HepG2 (cell line): ENCODE data around the gene SDR42E2. TPM values are rescaled to one million over a fixed set of nuclear protein-coding genes. Genes with fewer than 3 reads are reported as not detected.

Experiments
- ELF1 ChIP-seq: sonication (generic); formaldehyde crosslinking; IDR thresholded peaks from 2 replicates; pipeline ENCODE4 v1.4.0; 2020; ENCODE audit warnings: missing genetic modification reagents
- HMGA1 ChIP-seq: sonication (generic); formaldehyde crosslinking; conservative IDR thresholded peaks from 2 replicates; pipeline ENCODE4 v1.4.0; 2020; ENCODE audit warnings: missing genetic modification reagents
- HNF1A ChIP-seq, 2 experiments: sonication (generic) in 1 of 2; formaldehyde crosslinking in 1 of 2; IDR thresholded peaks; 2 replicates each; pipeline versions ENCODE4 v1.4.0 to v1.6.1; 2016 to 2020; ENCODE audit warnings: borderline replicate concordance in 1 of 2, low read depth in 1 of 2, mild to moderate bottlenecking in 1 of 2, missing genetic modification reagents in 1 of 2
- HNF1B ChIP-seq: sonication (generic); formaldehyde crosslinking; IDR thresholded peaks from 2 replicates; pipeline ENCODE4 v1.5.1; 2020; ENCODE audit warnings: mild to moderate bottlenecking, moderate library complexity, missing genetic modification reagents
- JUNB ChIP-seq: sonication (generic); formaldehyde crosslinking; IDR thresholded peaks from 2 replicates; pipeline ENCODE4 v1.8.0; 2022; ENCODE audit warnings: missing genetic modification reagents, mild to moderate bottlenecking, borderline replicate concordance
- LCORL ChIP-seq, 2 experiments: fragments of 450-650 bp in 1 of 2; sonication (generic) in 1 of 2; formaldehyde crosslinking in 1 of 2; IDR thresholded peaks; 2 replicates each; pipeline versions ENCODE4 v1.5.0 to v1.6.1; 2017 to 2020; ENCODE audit warnings: antibody characterized with exemption in 1 of 2, missing genetic modification reagents in 1 of 2
- RNF2 ChIP-seq: fragments of 450-650 bp; conservative IDR thresholded peaks from 2 replicates; pipeline ENCODE4 v1.6.1; 2016; ENCODE audit warnings: low read depth
- RXRB ChIP-seq: IDR thresholded peaks from 2 replicates; pipeline ENCODE4 v1.6.1; 2016; ENCODE audit warnings: borderline replicate concordance, missing genetic modification reagents, missing compliant biosample characterization
- TSC22D2 ChIP-seq: sonication (generic); formaldehyde crosslinking; IDR thresholded peaks from 2 replicates; pipeline ENCODE4 v1.5.1; 2020; ENCODE audit warnings: missing genetic modification reagents, mild to moderate bottlenecking, borderline replicate concordance
- ZBTB21 ChIP-seq: sonication (generic); formaldehyde crosslinking; IDR thresholded peaks from 2 replicates; pipeline ENCODE4 v1.4.0; 2020; ENCODE audit warnings: missing genetic modification reagents
- ZBTB26 ChIP-seq: IDR thresholded peaks from 2 replicates; pipeline ENCODE4 v1.6.1; 2016; ENCODE audit warnings: missing compliant biosample characterization, missing genetic modification reagents, borderline replicate concordance
- ZNF329 ChIP-seq: sonication (generic); formaldehyde crosslinking; IDR thresholded peaks from 2 replicates; pipeline ENCODE4 v1.9.0; 2021; ENCODE audit warnings: low read depth, mild to moderate bottlenecking, missing genetic modification reagents
- ZNF556 ChIP-seq: sonication (generic); formaldehyde crosslinking; IDR thresholded peaks from 2 replicates; pipeline ENCODE4 v1.4.0; 2020; ENCODE audit warnings: mild to moderate bottlenecking, missing genetic modification reagents, borderline replicate concordance
- ZNF710 ChIP-seq: sonication (generic); formaldehyde crosslinking; IDR thresholded peaks from 2 replicates; pipeline ENCODE4 v1.5.0; 2020; ENCODE audit warnings: mild to moderate bottlenecking, missing genetic modification reagents, borderline replicate concordance
- ZNF737 ChIP-seq: sonication (generic); formaldehyde crosslinking; IDR thresholded peaks from 2 replicates; pipeline ENCODE4 v1.5.0; 2020; ENCODE audit warnings: missing genetic modification reagents, mild to moderate bottlenecking, borderline replicate concordance
- ZNF850 ChIP-seq: sonication (generic); formaldehyde crosslinking; conservative IDR thresholded peaks from 2 replicates; pipeline ENCODE4 v1.9.0; 2021; ENCODE audit warnings: mild to moderate bottlenecking, missing genetic modification reagents
- ZNF891 ChIP-seq: sonication (generic); formaldehyde crosslinking; IDR thresholded peaks from 2 replicates; pipeline ENCODE4 v1.5.0; 2020; ENCODE audit warnings: mild to moderate bottlenecking, missing genetic modification reagents
- polyA plus RNA-seq, 8 experiments: library from polyadenylated mRNA; depleted of rRNA in 3 of 8; stranded (reverse) in 7 of 8; unstranded in 1 of 8; fragments of >200 nt; fragmentation: Illumina TruSeq in 4 of 8; extraction: Trizol in 4 of 8; gene quantifications; 2 replicates each; pipeline versions ENCODE4 v1.2.1 to v1.2.3, GENCODE V29; 2011 to 2016; ENCODE audit warnings: low read depth in 4 of 8, missing spikeins in 1 of 8, mixed read lengths in 1 of 8; ENCODE audit not compliant: insufficient read depth in 1 of 8
- total RNA-seq, 5 experiments: library from RNA; depleted of rRNA; stranded (reverse); fragments of >200 nt; fragmentation: Illumina TruSeq; extraction: Trizol; gene quantifications; 2 replicates each; pipeline ENCODE4 v1.2.3, GENCODE V29; 2016; ENCODE audit warnings: low read depth in 1 of 5

SDR42E2 gene
- total and polyA plus RNA-seq, 2 of the 13 experiments (the other 11 are each of a cell fraction or from before 2014, with no cell fraction given) = 0.05 to 0.11 TPM

- TF ChIP-seq ZNF710 (CRISPR knock-in tag) = peak; percentile 50; the same call in 1 of the 2 replicates
- peak; percentile 76 for TF ChIP-seq HNF1A (IDR thresholded peaks at IDR 0.05; ENCODE audit: low read depth)
- TF ChIP-seq HNF1A (CRISPR knock-in tag; IDR thresholded peaks at IDR 0.05; ENCODE audit: borderline replicate concordance) = peak; percentile 60; the same call in 1 of the 2 replicates
- no peak for TF ChIP-seq ZNF850
- TF ChIP-seq JUNB (CRISPR knock-in tag) = no peak
- TF ChIP-seq ZBTB26 = peak; percentile 77; the same call in 1 of the 2 replicates
- no peak for TF ChIP-seq ZNF329
- TF ChIP-seq ZNF737 (CRISPR knock-in tag) = no peak
- peak; percentile 43; the same call in 1 of the 2 replicates for TF ChIP-seq ELF1 (CRISPR knock-in tag)
- TF ChIP-seq ZNF556 (CRISPR knock-in tag) = peak; percentile 98; the same call in 1 of the 2 replicates
- TF ChIP-seq HNF1B = peak; percentile 91
- peak; percentile 87; the same call in 1 of the 2 replicates for TF ChIP-seq TSC22D2 (CRISPR knock-in tag)
- peak; percentile 65; the same call in 1 of the 2 replicates for TF ChIP-seq ZNF891
- no peak for TF ChIP-seq LCORL (IDR thresholded peaks at IDR 0.05)
- TF ChIP-seq LCORL (CRISPR knock-in tag; IDR thresholded peaks at IDR 0.05) = peak; percentile 64; the same call in 1 of the 2 replicates
- TF ChIP-seq HMGA1 (CRISPR knock-in tag) = no peak
- TF ChIP-seq RXRB (CRISPR knock-in tag) = peak; percentile 86
- peak; percentile 50; the same call in 1 of the 2 replicates for TF ChIP-seq ZBTB21 (CRISPR knock-in tag)
- no peak for TF ChIP-seq RNF2
Observed at GRCh38 chr16:22195695-22196558, 33.6 kb downstream of the SDR42E2 start (continued).
